Tibial artery (tissue), 4 donors: ENCODE data around the gene VPREB1.
"Not testable (repeated sequence)": the region's sequence is repeated elsewhere in the genome, so short reads cannot be mapped to it uniquely, and the experiment has no call there.

ENCODE experiments used
- DNase-seq, 2 donors: peaks; one replicate each; pipeline ENCODE4 v3.0.0-alpha.2; 2019
- H3K27ac ChIP-seq, 2 donors: fragments of 200-600 bp; sonication (generic) in 1 of 2; 1 replicate in 1 of 2; 2 replicates in 1 of 2; pipeline ENCODE4 v1.5.1; 2018 to 2019; ENCODE audit warnings: mild to moderate bottlenecking in 1 of 2
- H3K27me3 ChIP-seq, 2 donors: fragments of 200-600 bp; sonication (generic) in 1 of 2; one replicate each; pipeline versions ENCODE4 v1.5.1 to v1.6.0; 2016 to 2019
- H3K36me3 ChIP-seq, 3 donors: fragments of 200-600 bp; sonication (generic) in 2 of 3; one replicate each; pipeline ENCODE4 v1.5.1; 2016 to 2019; ENCODE audit warnings: mild to moderate bottlenecking in 2 of 3
- H3K4me1 ChIP-seq, 4 donors: fragments of 200-600 bp; sonication (generic) in 2 of 4; 1 replicate in 3 of 4; 2 replicates in 1 of 4; pipeline ENCODE4 v1.5.1; 2016 to 2019
- H3K4me3 ChIP-seq, 2 donors: fragments of 200-600 bp; sonication (generic) in 1 of 2; 1 replicate in 1 of 2; 2 replicates in 1 of 2; pipeline ENCODE4 v1.5.1; 2018 to 2019; ENCODE audit warnings: mild to moderate bottlenecking in 2 of 2
- H3K9me3 ChIP-seq, 3 donors: fragments of 200-600 bp; sonication (generic) in 1 of 3; one replicate each; pipeline ENCODE4 v1.5.1; 2016 to 2019
- intact Hi-C: fragments of 100-400 bp; cut with DNase I; formaldehyde crosslinking; loops from one replicate; pipeline ENCODE4 v1.15.0; 2023; ENCODE audit warnings: low total_unique reads
- TF ChIP-seq, protein P1 (sequence below), 2 experiments: fragments of 200-600 bp in 1 of 2; fragments of 450-650 bp in 1 of 2; IDR thresholded peaks; one replicate each; pipeline ENCODE4 v1.5.1; 2017 to 2019; ENCODE audit warnings: antibody characterized with exemption in 2 of 2, mild to moderate bottlenecking in 1 of 2, moderate library complexity in 1 of 2

Gene VPREB1

DNA sequence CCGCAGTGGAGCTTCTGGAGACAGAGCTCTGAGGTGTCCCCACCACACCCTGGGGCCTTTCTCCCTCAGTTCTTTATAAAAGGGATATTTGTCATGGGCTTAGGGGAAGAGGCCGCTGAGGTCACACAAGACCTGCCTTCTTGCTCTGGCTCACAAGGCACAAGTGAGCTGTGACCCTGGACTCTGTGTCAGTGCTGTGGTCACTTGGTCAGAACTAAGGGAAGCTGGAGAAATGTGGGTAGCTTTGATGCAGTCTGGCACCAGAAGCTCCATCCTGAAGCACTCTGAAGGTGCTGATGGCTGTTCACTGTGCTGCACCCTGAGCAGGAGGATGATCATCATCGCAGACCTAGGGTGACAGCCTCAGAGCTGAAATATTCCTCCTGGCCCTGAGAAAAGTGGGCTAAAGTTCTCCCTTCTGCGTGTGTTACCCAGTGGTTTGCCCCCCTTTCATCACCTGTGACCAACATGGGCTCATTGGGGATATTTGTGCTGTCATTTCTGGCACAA is 28.1 kb upstream of the VPREB1 start:
- no peak for DNase-seq
- Histone ChIP-seq H3K27ac (no peak overlapping the region), H3K9me3 (no peaks in the 10 kb centered on the region), H3K27me3 (peaks cover 0 to 4% of the 10 kb centered on the region in 2 donors), H3K36me3 (no peaks in the 10 kb centered on the region), H3K4me3 (no peak overlapping the region), H3K4me1 (no peaks in the 10 kb centered on the region)
- TF ChIP-seq, protein P1, sequence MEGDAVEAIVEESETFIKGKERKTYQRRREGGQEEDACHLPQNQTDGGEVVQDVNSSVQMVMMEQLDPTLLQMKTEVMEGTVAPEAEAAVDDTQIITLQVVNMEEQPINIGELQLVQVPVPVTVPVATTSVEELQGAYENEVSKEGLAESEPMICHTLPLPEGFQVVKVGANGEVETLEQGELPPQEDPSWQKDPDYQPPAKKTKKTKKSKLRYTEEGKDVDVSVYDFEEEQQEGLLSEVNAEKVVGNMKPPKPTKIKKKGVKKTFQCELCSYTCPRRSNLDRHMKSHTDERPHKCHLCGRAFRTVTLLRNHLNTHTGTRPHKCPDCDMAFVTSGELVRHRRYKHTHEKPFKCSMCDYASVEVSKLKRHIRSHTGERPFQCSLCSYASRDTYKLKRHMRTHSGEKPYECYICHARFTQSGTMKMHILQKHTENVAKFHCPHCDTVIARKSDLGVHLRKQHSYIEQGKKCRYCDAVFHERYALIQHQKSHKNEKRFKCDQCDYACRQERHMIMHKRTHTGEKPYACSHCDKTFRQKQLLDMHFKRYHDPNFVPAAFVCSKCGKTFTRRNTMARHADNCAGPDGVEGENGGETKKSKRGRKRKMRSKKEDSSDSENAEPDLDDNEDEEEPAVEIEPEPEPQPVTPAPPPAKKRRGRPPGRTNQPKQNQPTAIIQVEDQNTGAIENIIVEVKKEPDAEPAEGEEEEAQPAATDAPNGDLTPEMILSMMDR (IDR thresholded peaks at IDR 0.05), result no peak
- intact Hi-C loops, result no loop called here

DNA sequence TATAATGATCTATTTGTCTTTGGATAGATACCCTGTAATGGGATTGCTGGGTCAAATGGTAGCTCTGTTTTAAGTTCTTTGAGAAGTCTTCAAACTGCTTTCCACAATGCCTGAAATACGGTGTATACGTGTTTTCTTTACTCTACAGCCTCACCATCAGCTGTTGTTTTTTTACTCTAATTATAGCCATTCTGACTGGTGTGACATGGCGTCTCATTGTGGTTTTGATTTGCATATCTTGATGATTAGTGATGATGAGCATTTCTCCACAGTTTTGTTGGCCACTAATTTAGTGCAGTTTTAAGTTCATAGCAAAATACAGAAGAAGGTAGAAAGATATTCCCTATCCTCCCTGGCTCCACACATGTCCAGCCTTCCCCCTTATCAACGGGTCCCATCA is 26.3 kb upstream of the VPREB1 start:
- Histone ChIP-seq H3K9me3 (no peaks in the 10 kb centered on the region), H3K36me3 (no peaks in the 10 kb centered on the region), H3K4me3 (no peak overlapping the region), H3K27me3 (no peaks in the 10 kb centered on the region), H3K27ac (no peak overlapping the region), H3K4me1 (no peaks in the 10 kb centered on the region)
- TF ChIP-seq, protein P1 (IDR thresholded peaks at IDR 0.05), result no peak
- intact Hi-C loops, result no loop called here
- no peak for DNase-seq

DNA sequence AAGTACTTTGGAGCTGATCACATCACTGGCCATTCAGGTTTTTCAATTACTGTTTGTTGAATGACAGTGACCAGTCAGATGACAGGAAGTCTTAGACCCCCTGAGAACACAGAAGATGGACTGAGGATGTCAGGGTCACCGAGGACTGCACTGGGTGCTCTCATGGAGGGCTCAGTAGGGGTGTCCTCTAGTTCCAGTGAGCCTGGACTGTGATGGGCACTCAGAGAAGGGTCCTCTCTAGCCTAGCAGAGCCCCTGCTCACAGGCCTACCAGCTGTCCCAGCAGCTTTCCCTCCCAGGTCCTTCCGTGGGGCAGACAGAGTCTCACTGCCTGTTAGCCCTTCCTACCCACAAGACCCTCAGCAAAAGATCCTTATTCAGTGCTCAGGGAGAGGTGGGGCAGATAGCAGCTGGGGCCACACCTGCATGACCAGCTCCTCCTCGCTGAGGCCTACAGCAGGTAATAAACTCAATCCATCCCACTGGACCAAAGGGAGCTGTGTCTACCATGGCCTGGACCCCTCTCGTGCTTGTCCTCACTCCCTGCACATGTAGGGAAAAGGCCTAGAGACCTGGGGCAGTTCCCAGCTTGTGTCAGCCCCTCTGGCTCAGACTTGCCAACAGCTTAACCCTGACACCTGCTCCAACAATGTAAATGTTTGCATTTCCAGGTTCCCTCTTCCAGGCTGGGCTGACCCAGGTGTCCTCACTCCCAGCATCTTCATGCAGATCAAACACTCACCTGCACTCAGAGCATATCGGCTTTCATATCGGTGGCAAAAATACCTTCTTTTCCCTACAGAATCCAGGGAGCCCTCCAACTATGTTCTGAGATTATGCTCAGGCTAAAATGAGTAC is 25.2 kb upstream of the VPREB1 start:
- Histone ChIP-seq H3K9me3 (no peaks in the 10 kb centered on the region), H3K4me1 (no peaks in the 10 kb centered on the region), H3K27ac (no peak overlapping the region), H3K27me3 (no peaks in the 10 kb centered on the region), H3K4me3 (no peak overlapping the region), H3K36me3 (no peaks in the 10 kb centered on the region)
- TF ChIP-seq, protein P1 (IDR thresholded peaks at IDR 0.05), result no peak
- intact Hi-C loops, result no loop called here
- no peak for DNase-seq

DNA sequence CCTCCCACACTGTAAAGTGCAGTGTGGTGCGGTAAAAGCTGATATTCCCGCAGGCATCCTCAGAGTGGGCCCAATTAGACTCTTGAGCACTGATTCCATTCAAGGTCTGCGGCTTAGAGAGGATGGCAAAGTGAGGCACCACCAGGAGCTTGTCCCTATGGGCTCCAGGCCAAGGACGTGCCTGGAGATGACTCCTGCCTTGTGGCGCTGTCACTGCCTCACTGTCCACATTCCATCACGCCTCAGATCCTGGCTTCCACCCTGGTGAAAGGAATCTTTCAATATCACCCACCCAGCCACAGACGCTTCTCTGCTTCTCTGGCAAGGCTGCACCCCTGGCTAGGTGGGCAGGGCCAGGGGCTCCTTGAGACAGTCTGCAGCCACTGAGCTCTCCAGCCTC is 23.5 kb upstream of the VPREB1 start:
- H3K9me3 ChIP-seq, H3K27me3 ChIP-seq, H3K27ac ChIP-seq, H3K4me3 ChIP-seq, intact Hi-C loops, DNase-seq, H3K4me1 ChIP-seq, H3K36me3 ChIP-seq: not testable (repeated sequence)

DNA sequence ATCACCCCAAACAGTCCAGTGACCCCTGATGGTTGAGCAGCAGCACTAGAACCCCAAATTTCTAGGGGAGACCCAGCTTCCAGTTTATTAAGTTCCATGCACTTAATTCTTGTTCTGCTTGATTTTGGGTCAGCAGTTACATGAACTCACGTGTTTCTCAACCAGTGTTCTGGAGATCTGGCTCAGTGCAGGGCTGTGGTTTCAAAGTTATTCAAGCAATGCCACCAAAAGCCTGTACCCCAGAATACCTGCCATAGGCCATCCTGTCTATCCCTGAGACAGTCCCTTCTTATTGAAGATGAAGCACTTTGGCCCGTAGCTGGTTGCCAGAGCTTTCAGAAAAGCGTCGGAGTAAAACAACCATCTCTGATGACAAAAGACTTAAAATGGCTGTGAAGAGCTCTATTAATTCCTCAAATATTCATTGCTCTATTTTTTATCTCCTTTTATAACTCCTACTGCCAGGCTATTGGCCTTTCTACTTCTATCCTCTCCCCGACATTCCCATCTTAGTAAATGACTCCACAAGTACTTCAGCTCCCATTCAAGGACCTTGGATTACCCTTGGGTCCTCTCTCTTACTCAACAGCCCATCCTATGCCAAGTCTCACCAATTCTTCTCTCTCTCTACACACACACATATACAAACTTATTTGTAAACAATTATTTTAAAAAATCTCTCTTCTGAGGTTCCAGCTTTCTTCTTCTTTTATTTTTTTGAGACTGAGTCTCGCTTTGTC is 18.0 kb upstream of the VPREB1 start:
- DNase-seq, result no peak
- no peaks in the 10 kb centered on the region for H3K9me3 ChIP-seq
- H3K36me3 ChIP-seq, result no peaks in the 10 kb centered on the region
- TF ChIP-seq, protein P1 (IDR thresholded peaks at IDR 0.05), result no peak
- no peak overlapping the region for H3K27ac ChIP-seq
- no peaks in the 10 kb centered on the region for H3K4me1 ChIP-seq
- H3K4me3 ChIP-seq, result no peak overlapping the region
- intact Hi-C loops, result no loop called here
- H3K27me3 ChIP-seq, result no peaks in the 10 kb centered on the region

DNA sequence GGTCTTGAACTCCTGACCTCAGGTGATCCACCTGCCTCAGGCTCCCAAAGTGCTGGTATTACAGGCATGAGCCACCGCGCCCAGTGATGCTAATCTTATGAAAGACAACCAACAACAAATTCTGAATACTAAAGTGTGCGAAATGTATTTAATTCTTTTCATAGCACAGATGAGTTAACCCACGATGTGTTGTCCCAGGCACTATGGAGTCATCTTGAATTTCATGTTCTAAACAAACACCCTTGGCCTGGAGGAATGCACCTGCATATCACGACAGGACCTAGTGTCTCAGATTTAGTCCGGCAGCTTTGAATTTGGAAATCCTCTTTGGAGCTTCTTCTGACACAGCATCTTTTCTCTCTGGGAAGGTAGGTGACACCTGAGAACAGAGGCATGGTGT is 16.2 kb upstream of the VPREB1 start:
- Histone ChIP-seq H3K36me3 (no peaks in the 10 kb centered on the region), H3K4me3 (no peak overlapping the region), H3K27ac (no peak overlapping the region), H3K27me3 (no peaks in the 10 kb centered on the region), H3K9me3 (no peaks in the 10 kb centered on the region), H3K4me1 (no peaks in the 10 kb centered on the region)
- DNase-seq, result no peak
- intact Hi-C loops, result no loop called here
- TF ChIP-seq, protein P1 (IDR thresholded peaks at IDR 0.05), result no peak
